OCI-LY7 (cell line): ENCODE data around the gene SMYD3. TPM values are rescaled to one million over a fixed set of nuclear protein-coding genes. Genes with fewer than 3 reads are reported as not detected.

Source experiments
- BruUV-seq: library from RNA; stranded (reverse); fragments of 400-500 nt; replicated peaks from 2 replicates; lab custom pipeline; 2021; lab: Mats Ljungman, UMichigan
- CTCF ChIA-PET: fragments of 300-600 bp; sonication (Branson Sonifier 250); formaldehyde crosslinking; loops from one replicate; lab custom pipeline; 2022; ENCODE audit warnings: antibody characterized with exemption; ENCODE audit not compliant: unreplicated experiment; lab: Charles Lee
- POLR2A ChIA-PET: fragments of 300-600 bp; sonication (Branson Sonifier 250); formaldehyde crosslinking; loops from one replicate; lab custom pipeline; 2022; ENCODE audit warnings: antibody characterized with exemption; lab: Charles Lee
- DNase-seq: peaks from one replicate; pipeline ENCODE4 v3.0.0-alpha.2; 2015; ENCODE audit warnings: low spot score
- H2AFZ ChIP-seq: fragments of 200-600 bp; sonication (generic), shearing (Covaris generic); 2 replicates; pipeline ENCODE4 v1.6.1; 2014; ENCODE audit warnings: mild to moderate bottlenecking, antibody characterized with exemption, low read length, moderate library complexity
- H3K27ac ChIP-seq: fragments of 200-600 bp; sonication (generic); 2 replicates; pipeline ENCODE4 v1.5.1; 2014; ENCODE audit warnings: mixed run types, low read depth, mild to moderate bottlenecking, moderate library complexity, low read length, inconsistent platforms; ENCODE audit not compliant: poor library complexity, severe bottlenecking
- H3K36me3 ChIP-seq: fragments of 200-600 bp; sonication (generic); 2 replicates; pipeline ENCODE4 v1.6.1; 2014; ENCODE audit warnings: mild to moderate bottlenecking, antibody characterized with exemption, low read length, moderate library complexity, mixed read lengths; ENCODE audit not compliant: insufficient read depth
- H3K4me1 ChIP-seq: fragments of 200-600 bp; sonication (generic); 2 replicates; pipeline ENCODE4 v1.5.1; 2014; ENCODE audit warnings: mild to moderate bottlenecking, low read length; ENCODE audit not compliant: insufficient read depth, poor library complexity, severe bottlenecking
- H3K4me2 ChIP-seq: fragments of 200-600 bp; sonication (generic); 2 replicates; pipeline ENCODE4 v1.6.1; 2014; ENCODE audit warnings: mild to moderate bottlenecking, low read length
- H3K4me3 ChIP-seq: fragments of 200-600 bp; sonication (generic); 2 replicates; pipeline ENCODE4 v1.5.1; 2014; ENCODE audit warnings: mild to moderate bottlenecking, low read depth, low read length; ENCODE audit not compliant: poor library complexity, severe bottlenecking
- H3K79me2 ChIP-seq: fragments of 200-600 bp; sonication (generic); 2 replicates; pipeline ENCODE4 v1.6.1; 2016; ENCODE audit warnings: low read depth, mild to moderate bottlenecking, low read length, moderate library complexity, mixed read lengths; ENCODE audit not compliant: insufficient read depth
- H3K9me2 ChIP-seq: fragments of 200-600 bp; sonication (generic); 2 replicates; pipeline ENCODE4 v1.6.1; 2016; ENCODE audit warnings: mild to moderate bottlenecking, low read length, mixed read lengths; ENCODE audit not compliant: insufficient read depth
- H3K9me3 ChIP-seq: fragments of 200-600 bp; sonication (generic); 2 replicates; pipeline ENCODE4 v1.6.1; 2014; ENCODE audit warnings: mild to moderate bottlenecking, mixed run types, low read length, mixed read lengths
- H4K20me1 ChIP-seq: fragments of 200-600 bp; sonication (generic); 2 replicates; pipeline ENCODE4 v1.6.1; 2014; ENCODE audit warnings: mild to moderate bottlenecking, antibody characterized with exemption, low read length, moderate library complexity, mixed read lengths; ENCODE audit not compliant: insufficient read depth
- CTCF ChIP-seq: fragments of 200-600 bp; sonication (generic); conservative IDR thresholded peaks from 2 replicates; pipeline ENCODE4 v1.5.1; 2014; ENCODE audit warnings: mild to moderate bottlenecking, antibody characterized with exemption, low read length, moderate library complexity, mixed read lengths
- EZH2phosphoT487 ChIP-seq: fragments of 200-600 bp; sonication (generic); IDR thresholded peaks from 2 replicates; pipeline ENCODE4 v1.6.1; 2018; ENCODE audit warnings: low read depth, borderline replicate concordance, mild to moderate bottlenecking, mixed run types, antibody characterized with exemption, low read length, moderate library complexity, mixed read lengths
- intact Hi-C: fragments of 100-400 bp; cut with micrococcal nuclease; formaldehyde crosslinking; loops from one replicate; pipeline ENCODE4 v1.10.0; 2022; ENCODE audit not compliant: unreplicated experiment
- total RNA-seq, 2 experiments: library from RNA; depleted of rRNA in 1 of 2; stranded (reverse); fragments of >200 nt in 1 of 2; shearing (Covaris generic) in 1 of 2; gene quantifications; 2 replicates each; pipeline ENCODE4 v1.2.3, GENCODE V29; 2014 to 2022

The SMYD3 gene
- total RNA-seq, 2 experiments from 2014 or later, result 28.9 to 34.5 TPM

- DNase-seq, result no peak
- no peak overlapping the region for H3K4me3 ChIP-seq
- CTCF ChIA-PET, result no interaction called here
- no peak overlapping the region for H2AFZ ChIP-seq
- H3K27ac ChIP-seq, result no peak overlapping the region
- POLR2A ChIA-PET, result interaction anchor here (1.1 kb wide), 1 partner anchor 10 kb away, joined by 3 read pairs; no protein-coding TSS in a partner anchor
- no peak for TF ChIP-seq CTCF
- TF ChIP-seq EZH2phosphoT487, result no peak
- no peaks in the 10 kb centered on the region for H3K4me1 ChIP-seq
- no peaks in the 10 kb centered on the region for H4K20me1 ChIP-seq
- no peaks in the 10 kb centered on the region for H3K36me3 ChIP-seq
- H3K4me2 ChIP-seq, result no peak overlapping the region
- no peaks in the 10 kb centered on the region for H3K9me2 ChIP-seq
- H3K9me3 ChIP-seq, result no peaks in the 10 kb centered on the region
- intact Hi-C loops, result no loop called here
- H3K79me2 ChIP-seq, result no peaks in the 10 kb centered on the region
- BruUV-seq, result no TSS peak
These were observed 413.8 kb downstream of the SMYD3 start for GRCh38 chr1:246093230-246093629.

GRCh38 chr1:246092136-246092535 is 414.9 kb downstream of the SMYD3 start:
- intact Hi-C loops, result no loop called here
- BruUV-seq, result no TSS peak
- Histone ChIP-seq H3K36me3 (no peaks in the 10 kb centered on the region), H3K9me3 (no peaks in the 10 kb centered on the region), H2AFZ (no peak overlapping the region), H4K20me1 (no peaks in the 10 kb centered on the region), H3K79me2 (no peaks in the 10 kb centered on the region), H3K4me1 (no peaks in the 10 kb centered on the region), H3K4me2 (no peak overlapping the region), H3K27ac (no peak overlapping the region), H3K4me3 (no peak overlapping the region), H3K9me2 (no peaks in the 10 kb centered on the region)
- ChIA-PET POLR2A (interaction anchor here (1.1 kb wide), 1 partner anchor 11 kb away, joined by 3 read pairs; no protein-coding TSS in a partner anchor), CTCF (no interaction called here)
- no peak for TF ChIP-seq EZH2phosphoT487
- TF ChIP-seq CTCF, result no peak
- DNase-seq, result no peak

GRCh38 chr1:246091477-246091876 is 415.6 kb downstream of the SMYD3 start:
- DNase-seq, result no peak
- H3K27ac ChIP-seq, result no peak overlapping the region
- H4K20me1 ChIP-seq, result no peaks in the 10 kb centered on the region
- no peak overlapping the region for H3K4me3 ChIP-seq
- no peaks in the 10 kb centered on the region for H3K79me2 ChIP-seq
- H3K9me2 ChIP-seq, result no peaks in the 10 kb centered on the region
- no peaks in the 10 kb centered on the region for H3K9me3 ChIP-seq
- no peaks in the 10 kb centered on the region for H3K36me3 ChIP-seq
- TF ChIP-seq EZH2phosphoT487 (no peak), CTCF (no peak)
- POLR2A ChIA-PET, result interaction anchor here (0.6 kb wide), 1 partner anchor 544 kb away, joined by 4 read pairs; no protein-coding TSS in a partner anchor
- no peak overlapping the region for H3K4me2 ChIP-seq
- H3K4me1 ChIP-seq, result no peaks in the 10 kb centered on the region
- H2AFZ ChIP-seq, result no peak overlapping the region
- CTCF ChIA-PET, result no interaction called here
- BruUV-seq, result no TSS peak
- intact Hi-C loops, result no loop called here
